Smooth muscle cell (in vitro differentiated cells): ENCODE measurements around the gene NR2E1. TPM values are rescaled to one million over a fixed set of nuclear protein-coding genes. Genes with fewer than 3 reads are reported as not detected.

Experiments used
- DNase-seq: peaks from one replicate; lab custom pipeline; 2025; ENCODE audit not compliant: unreplicated experiment; lab: John Stamatoyannopoulos, UW
- H2AFZ ChIP-seq: fragments of 200-600 bp; sonication (generic); 2 replicates; pipeline ENCODE4 v1.6.0; 2016; ENCODE audit warnings: antibody characterized with exemption, low read depth, mild to moderate bottlenecking
- H3F3A ChIP-seq: fragments of 200-600 bp; sonication (generic); 2 replicates; pipeline ENCODE4 v1.6.0; 2017; ENCODE audit warnings: antibody characterized with exemption, low read depth
- H3K27ac ChIP-seq: fragments of 200-600 bp; sonication (generic); 2 replicates; pipeline ENCODE4 v1.5.1; 2016; ENCODE audit warnings: low read depth, mild to moderate bottlenecking
- H3K27me3 ChIP-seq: fragments of 200-600 bp; sonication (generic); 2 replicates; pipeline ENCODE4 v1.6.1; 2016; ENCODE audit warnings: low read depth, mild to moderate bottlenecking
- H3K36me3 ChIP-seq: fragments of 200-600 bp; sonication (generic); 2 replicates; pipeline ENCODE4 v1.5.1; 2016; ENCODE audit warnings: low read depth
- H3K4me1 ChIP-seq: fragments of 200-600 bp; sonication (generic); 2 replicates; pipeline ENCODE4 v1.5.1; 2016; ENCODE audit warnings: low read depth
- H3K4me2 ChIP-seq: fragments of 200-600 bp; sonication (generic); 2 replicates; pipeline ENCODE4 v1.6.0; 2016; ENCODE audit warnings: mild to moderate bottlenecking
- H3K4me3 ChIP-seq: fragments of 200-600 bp; sonication (generic); 2 replicates; pipeline ENCODE4 v1.5.1; 2016; ENCODE audit warnings: mild to moderate bottlenecking
- H3K79me2 ChIP-seq: fragments of 200-600 bp; sonication (generic); 2 replicates; pipeline ENCODE4 v1.6.0; 2016; ENCODE audit warnings: low read depth, mild to moderate bottlenecking
- H3K9ac ChIP-seq: fragments of 200-600 bp; sonication (generic); 2 replicates; pipeline ENCODE4 v1.6.0; 2016; ENCODE audit warnings: low read depth
- H3K9me3 ChIP-seq: fragments of 200-600 bp; sonication (generic); replicated peaks from 2 replicates; pipeline ENCODE4 v1.5.1; 2016; ENCODE audit warnings: low read depth
- H4K20me1 ChIP-seq: fragments of 200-600 bp; sonication (generic); 2 replicates; pipeline ENCODE4 v1.6.0; 2016; ENCODE audit warnings: low read depth
- CTCF ChIP-seq: fragments of 200-600 bp; sonication (generic); IDR thresholded peaks from 2 replicates; pipeline ENCODE4 v1.5.1; 2017; ENCODE audit warnings: borderline replicate concordance, mild to moderate bottlenecking, antibody characterized with exemption; ENCODE audit not compliant: insufficient read depth, poor library complexity, severe bottlenecking
- WGBS: methylation state at CpG from one replicate; pipeline ENCODE4 v1.1.7; 2016; ENCODE audit warnings: low lambda C conversion rate; 5-methylcytosine and 5-hydroxymethylcytosine counted together
- polyA plus RNA-seq: library from polyadenylated mRNA; unstranded; fragments of >200 nt; fragmentation: Nextera tagmentation; extraction: Ambion mirVana; gene quantifications from 2 replicates; pipeline ENCODE4 v1.2.1, GENCODE V29; 2016
- total RNA-seq: library from RNA; depleted of rRNA; stranded (reverse); fragments of >200 nt; gene quantifications from 2 replicates; pipeline ENCODE4 v1.2.3, GENCODE V29; 2014

The NR2E1 gene
- total and polyA plus RNA-seq, 2 experiments from 2014 or later, result not detected

DNA sequence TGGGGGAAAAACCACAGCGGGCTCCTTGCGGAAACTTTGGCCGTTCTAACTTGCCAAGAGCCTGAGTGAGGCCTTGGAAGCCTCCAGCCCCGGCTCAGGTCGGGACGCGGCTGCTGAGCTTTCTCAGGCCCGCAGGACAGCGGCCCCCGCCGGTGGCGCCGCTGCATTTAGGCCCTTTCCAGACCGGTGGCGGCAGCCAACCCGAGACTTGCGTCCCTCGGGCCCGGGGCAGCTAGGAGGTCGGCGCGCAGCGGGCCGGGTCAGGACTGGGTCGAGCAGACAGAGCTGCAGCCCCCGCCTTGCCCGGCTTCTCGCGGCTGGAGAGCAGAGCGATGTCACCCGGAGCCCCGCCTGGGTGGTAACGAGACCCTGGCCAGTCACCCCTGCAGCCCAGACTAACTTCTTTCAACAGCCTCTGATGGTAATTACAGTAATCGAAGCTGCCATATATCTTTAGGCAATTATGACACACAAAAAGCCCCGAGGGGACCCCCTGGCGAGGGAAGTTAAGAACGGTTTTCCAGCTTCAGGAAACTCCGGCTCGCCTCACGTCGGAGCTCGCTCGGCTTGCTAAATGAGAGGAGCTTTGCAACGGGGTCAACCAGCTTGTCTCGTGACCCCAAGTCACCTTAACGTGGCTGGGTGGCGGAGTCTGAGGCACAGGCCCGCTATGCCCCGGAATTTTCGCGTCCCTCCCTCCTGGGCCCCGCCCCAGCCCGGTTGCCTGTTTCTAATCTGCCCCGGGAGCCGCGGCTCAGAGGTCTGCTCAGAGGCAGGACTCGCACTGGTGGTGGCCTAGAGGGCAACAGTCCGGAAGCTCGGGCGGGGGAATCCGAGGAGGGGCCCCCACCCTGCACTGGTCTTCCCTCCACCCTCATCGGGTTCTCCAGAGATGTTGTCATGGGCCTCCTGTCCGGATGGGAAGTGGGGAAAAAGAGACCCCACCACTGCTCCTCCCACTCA is 3.0 kb downstream of the NR2E1 start:
- 1% methylated on average over 57 of the region's 63 CpGs for WGBS
- H3K9ac ChIP-seq, result no peak overlapping the region
- peaks cover 65% of the 10 kb centered on the region for H3K4me1 ChIP-seq
- H3F3A ChIP-seq, result no peaks in the 10 kb centered on the region
- DNase-seq, result no peak
- H3K27me3 ChIP-seq, result peaks cover 100% of the 10 kb centered on the region
- H2AFZ ChIP-seq, result peak overlapping the region; percentile 34
- H4K20me1 ChIP-seq, result no peaks in the 10 kb centered on the region
- no peaks in the 10 kb centered on the region for H3K79me2 ChIP-seq
- TF ChIP-seq CTCF, result peak; percentile 21
- H3K36me3 ChIP-seq, result no peaks in the 10 kb centered on the region
- no peaks in the 10 kb centered on the region for H3K9me3 ChIP-seq
- no peak overlapping the region for H3K27ac ChIP-seq
- peak overlapping the region; percentile 25 for H3K4me3 ChIP-seq
- peak overlapping the region; percentile 81 for H3K4me2 ChIP-seq

GRCh38 chr6:108169464-108170331 is 3.9 kb downstream of the NR2E1 start:
- no peak for DNase-seq
- peaks cover 60% of the 10 kb centered on the region for H3K4me1 ChIP-seq
- peaks cover 100% of the 10 kb centered on the region for H3K27me3 ChIP-seq
- H3K9me3 ChIP-seq, result no peaks in the 10 kb centered on the region
- H3K4me3 ChIP-seq, result no peak overlapping the region
- no peaks in the 10 kb centered on the region for H3K36me3 ChIP-seq
- no peaks in the 10 kb centered on the region for H4K20me1 ChIP-seq
- H3K79me2 ChIP-seq, result no peaks in the 10 kb centered on the region
- H3K27ac ChIP-seq, result no peak overlapping the region
- peak overlapping the region; percentile 81 for H3K4me2 ChIP-seq
- WGBS, result 3% methylated on average over 33 of the region's 55 CpGs
- H3K9ac ChIP-seq, result no peak overlapping the region
- TF ChIP-seq CTCF, result no peak
- H3F3A ChIP-seq, result no peaks in the 10 kb centered on the region
- no peak overlapping the region for H2AFZ ChIP-seq

GRCh38 chr6:108170332-108171290 is 4.8 kb downstream of the NR2E1 start:
- Histone ChIP-seq H3K9ac (no peak overlapping the region), H3K4me3 (no peak overlapping the region), H2AFZ (no peak overlapping the region), H3K27ac (no peak overlapping the region), H3K4me2 (peak overlapping the region; percentile 2), H3K79me2 (no peaks in the 10 kb centered on the region), H3K9me3 (no peaks in the 10 kb centered on the region), H3K27me3 (peaks cover 100% of the 10 kb centered on the region), H3F3A (no peaks in the 10 kb centered on the region), H3K36me3 (no peaks in the 10 kb centered on the region), H3K4me1 (peaks cover 54% of the 10 kb centered on the region), H4K20me1 (no peaks in the 10 kb centered on the region)
- no peak for TF ChIP-seq CTCF
- no peak for DNase-seq
- WGBS, result 4% methylated on average over 31 of the region's 31 CpGs
